Transverse colon (tissue), 4 donors: ENCODE results near the gene TCF3. TPM values are rescaled to one million over a fixed set of nuclear protein-coding genes. Genes with fewer than 3 reads are reported as not detected.

Experiments used
- DNase-seq: peaks from one replicate; pipeline ENCODE4 v3.0.0-alpha.2; 2019
- H3K27ac ChIP-seq, 4 donors: fragments of 200-600 bp; sonication (generic); 2 replicates each; pipeline ENCODE4 v1.5.1; 2016 to 2018; ENCODE audit warnings: inconsistent platforms in 4 of 4
- H3K27me3 ChIP-seq: fragments of 200-600 bp; sonication (generic); 2 replicates; pipeline ENCODE4 v1.5.1; 2017; ENCODE audit warnings: inconsistent platforms
- H3K36me3 ChIP-seq, 4 donors: fragments of 200-600 bp; sonication (generic); 2 replicates each; pipeline ENCODE4 v1.5.1; 2017 to 2019; ENCODE audit warnings: inconsistent platforms in 4 of 4
- H3K4me1 ChIP-seq, 4 donors: fragments of 200-600 bp; sonication (generic); 2 replicates each; pipeline ENCODE4 v1.5.1; 2017 to 2020; ENCODE audit warnings: inconsistent platforms in 4 of 4
- H3K4me3 ChIP-seq, 4 donors: fragments of 200-600 bp; sonication (generic); 1 replicate in 1 of 4; 2 replicates in 3 of 4; pipeline versions ENCODE4 v1.5.1 to v1.6.1; 2017 to 2019; ENCODE audit warnings: inconsistent platforms in 4 of 4
- H3K9me3 ChIP-seq, 2 donors: fragments of 200-600 bp; sonication (generic); 2 replicates each; pipeline ENCODE4 v1.5.1; 2017 to 2019; ENCODE audit warnings: inconsistent platforms in 2 of 2
- EP300 ChIP-seq: sonication (generic); formaldehyde crosslinking; IDR thresholded peaks from one replicate; pipeline ENCODE4 v1.6.1; 2017; ENCODE audit warnings: antibody characterized with exemption, low read depth
- POLR2A ChIP-seq: fragments of 450-650 bp; IDR thresholded peaks from one replicate; pipeline ENCODE4 v1.6.1; 2016; ENCODE audit warnings: antibody characterized with exemption, mild to moderate bottlenecking, moderate library complexity
- POLR2AphosphoS5 ChIP-seq, 3 donors: sonication (generic); formaldehyde crosslinking; IDR thresholded peaks; one replicate each; pipeline ENCODE4 v1.6.1; 2016; ENCODE audit warnings: antibody characterized with exemption in 3 of 3
- WGBS, 2 donors: methylation state at CpG; one replicate each; pipeline ENCODE4 v1.1.5; 2018; ENCODE audit warnings: low coverage in 1 of 2; 5-methylcytosine and 5-hydroxymethylcytosine counted together
- in situ Hi-C, 4 donors: fragments of 200-750 bp; cut with MboI; loops; one replicate each; pipeline versions ENCODE4 v1.15.0 to v1.15.1; 2017; ENCODE audit warnings: low sequenced_read_pairs in 3 of 4, low pct_ligation_motif_present in 1 of 4, low pct_unique_long_range_greater_than_20kb in 1 of 4
- intact Hi-C: fragments of 100-400 bp; cut with DNase I; formaldehyde crosslinking; loops from one replicate; pipeline ENCODE4 v1.15.1; 2023; ENCODE audit warnings: low total_unique reads
- total RNA-seq, 4 donors: library from RNA; depleted of rRNA; stranded (reverse); fragments of >200 nt; gene quantifications; one replicate each; pipeline ENCODE4 v1.1.0, GENCODE V29; 2016
- TF ChIP-seq, protein P1 (sequence below), 5 experiments: fragments of 200-600 bp in 3 of 5; fragments of 450-650 bp in 2 of 5; sonication (generic) in 3 of 5; IDR thresholded peaks; 1 replicate in 2 of 5; 2 replicates in 3 of 5; pipeline ENCODE4 v1.5.1; 2016 to 2017; ENCODE audit warnings: antibody characterized with exemption in 5 of 5, inconsistent platforms in 3 of 5, mild to moderate bottlenecking in 2 of 5, moderate library complexity in 1 of 5

Gene TCF3
- total RNA-seq, 4 donors from 2014 or later = 55.9 to 160 (median 79.7) TPM

- H3K27me3 ChIP-seq = peaks cover 11% of the 10 kb centered on the region
- in situ Hi-C loops (no loop called here), intact Hi-C loops (no loop called here)
- no peak for DNase-seq
- no peaks in the 10 kb centered on the region for H3K36me3 ChIP-seq
- peaks cover 0 to 6% (median 0%) of the 10 kb centered on the region in 4 donors for H3K4me1 ChIP-seq
- no peak for TF ChIP-seq POLR2AphosphoS5 (IDR thresholded peaks at IDR 0.05)
- H3K27ac ChIP-seq = no peak overlapping the region
- 78 to 90% methylated on average over 3 to 8 of the region's 8 CpGs for WGBS, 2 donors
- H3K9me3 ChIP-seq = no peaks in the 10 kb centered on the region
- H3K4me3 ChIP-seq = no peak overlapping the region
These were observed 4.6 kb upstream of the TCF3 start for GRCh38 chr19:1656988-1657536.

DNA sequence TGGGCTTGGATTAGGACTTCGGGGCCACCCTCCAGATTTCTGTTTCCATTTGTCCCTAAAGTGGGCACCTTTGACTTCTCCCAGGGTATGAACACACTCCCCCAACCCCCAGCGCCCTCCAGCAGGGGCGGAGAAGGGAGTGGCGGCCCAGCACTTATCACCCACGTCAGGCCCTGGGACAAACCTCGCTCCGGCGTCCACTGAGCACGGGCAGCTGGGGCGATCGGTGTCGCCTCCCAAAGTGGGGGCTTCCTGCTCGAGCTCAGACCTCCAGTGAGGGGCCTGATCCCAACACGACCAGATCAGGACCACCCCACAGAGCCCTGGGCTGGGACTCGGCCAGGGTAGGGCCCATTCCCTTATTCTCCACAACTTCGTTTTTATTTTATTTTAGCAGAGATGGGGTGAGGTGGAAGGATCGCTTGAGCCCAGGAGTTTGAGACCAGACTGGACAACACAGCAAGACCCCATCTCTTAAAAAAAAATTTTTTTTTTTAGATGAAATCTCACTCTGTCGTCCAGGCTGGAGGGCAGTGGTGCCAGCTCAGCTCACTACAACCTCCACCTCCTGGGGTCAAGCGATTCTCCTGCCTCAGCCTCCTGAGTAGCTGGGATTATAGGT lies 3.7 kb upstream of the TCF3 start:
- WGBS, 2 donors = 81 to 93% methylated on average over 8 to 19 of the region's 19 CpGs
- peaks cover 7% of the 10 kb centered on the region for H3K27me3 ChIP-seq
- no peak overlapping the region for H3K27ac ChIP-seq
- no peak for TF ChIP-seq EP300
- no peak for TF ChIP-seq POLR2AphosphoS5 (IDR thresholded peaks at IDR 0.05)
- no peak for TF ChIP-seq POLR2A
- intact Hi-C loops (no loop called here), in situ Hi-C loops (no loop called here)
- no peaks in the 10 kb centered on the region for H3K36me3 ChIP-seq
- H3K4me1 ChIP-seq = peaks cover 0 to 11% (median 3%) of the 10 kb centered on the region in 4 donors
- no peak overlapping the region for H3K4me3 ChIP-seq
- DNase-seq = no peak
- H3K9me3 ChIP-seq = no peaks in the 10 kb centered on the region

GRCh38 chr19:1655131-1655981 lies 2.9 kb upstream of the TCF3 start:
- H3K36me3 ChIP-seq = no peaks in the 10 kb centered on the region
- intact Hi-C loops = no loop called here
- H3K27me3 ChIP-seq = peaks cover 7% of the 10 kb centered on the region
- H3K27ac ChIP-seq = no peak overlapping the region
- 78 to 81% methylated on average over 3 to 34 of the region's 34 CpGs for WGBS, 2 donors
- no peaks in the 10 kb centered on the region for H3K9me3 ChIP-seq
- in situ Hi-C loops = no loop called here
- TF ChIP-seq, protein P1, sequence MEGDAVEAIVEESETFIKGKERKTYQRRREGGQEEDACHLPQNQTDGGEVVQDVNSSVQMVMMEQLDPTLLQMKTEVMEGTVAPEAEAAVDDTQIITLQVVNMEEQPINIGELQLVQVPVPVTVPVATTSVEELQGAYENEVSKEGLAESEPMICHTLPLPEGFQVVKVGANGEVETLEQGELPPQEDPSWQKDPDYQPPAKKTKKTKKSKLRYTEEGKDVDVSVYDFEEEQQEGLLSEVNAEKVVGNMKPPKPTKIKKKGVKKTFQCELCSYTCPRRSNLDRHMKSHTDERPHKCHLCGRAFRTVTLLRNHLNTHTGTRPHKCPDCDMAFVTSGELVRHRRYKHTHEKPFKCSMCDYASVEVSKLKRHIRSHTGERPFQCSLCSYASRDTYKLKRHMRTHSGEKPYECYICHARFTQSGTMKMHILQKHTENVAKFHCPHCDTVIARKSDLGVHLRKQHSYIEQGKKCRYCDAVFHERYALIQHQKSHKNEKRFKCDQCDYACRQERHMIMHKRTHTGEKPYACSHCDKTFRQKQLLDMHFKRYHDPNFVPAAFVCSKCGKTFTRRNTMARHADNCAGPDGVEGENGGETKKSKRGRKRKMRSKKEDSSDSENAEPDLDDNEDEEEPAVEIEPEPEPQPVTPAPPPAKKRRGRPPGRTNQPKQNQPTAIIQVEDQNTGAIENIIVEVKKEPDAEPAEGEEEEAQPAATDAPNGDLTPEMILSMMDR (IDR thresholded peaks at IDR 0.05) = no peak
- no peak for TF ChIP-seq EP300
- TF ChIP-seq POLR2A = no peak
- TF ChIP-seq POLR2AphosphoS5 (IDR thresholded peaks at IDR 0.05) = no peak
- no peak for DNase-seq
- H3K4me3 ChIP-seq = no peak overlapping the region
- peaks cover 6 to 19% (median 10%) of the 10 kb centered on the region in 4 donors for H3K4me1 ChIP-seq

GRCh38 chr19:1654178-1654792 lies 1.9 kb upstream of the TCF3 start:
- peaks cover 7% of the 10 kb centered on the region for H3K27me3 ChIP-seq
- H3K27ac ChIP-seq = no peak overlapping the region
- H3K4me3 ChIP-seq = no peak overlapping the region
- no peaks in the 10 kb centered on the region for H3K9me3 ChIP-seq
- peaks cover 8 to 21% (median 11%) of the 10 kb centered on the region in 4 donors for H3K4me1 ChIP-seq
- no peaks in the 10 kb centered on the region for H3K36me3 ChIP-seq
- intact Hi-C loops (no loop called here), in situ Hi-C loops (no loop called here)
- no peak for DNase-seq
- 82% methylated on average over 18 of the region's 18 CpGs; no CpG with 5 or more reads in 1 of the 2 donors for WGBS, 2 donors
- TF ChIP-seq, protein P1 (IDR thresholded peaks at IDR 0.05) = no peak
- TF ChIP-seq POLR2AphosphoS5 (IDR thresholded peaks at IDR 0.05) (no peak), POLR2A (no peak), EP300 (no peak)

DNA sequence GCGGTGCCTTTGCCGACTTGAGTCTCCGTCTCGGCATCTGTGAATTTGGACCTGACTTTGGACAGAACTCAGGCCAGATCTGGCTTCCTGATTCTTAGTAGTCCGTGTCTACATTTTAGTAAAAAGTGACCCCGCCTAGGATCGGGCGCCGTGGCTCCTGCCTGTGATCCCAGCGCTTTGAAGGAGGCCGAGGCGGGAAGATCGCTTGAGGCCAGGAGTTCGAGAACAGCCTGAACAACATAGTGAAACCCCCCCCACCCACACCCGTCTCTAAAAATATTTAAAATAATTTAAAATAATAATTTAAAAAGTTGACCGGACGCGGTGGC lies 849 bp upstream of the TCF3 start:
- Histone ChIP-seq H3K4me3 (peak overlapping the region; percentile 33 to 92 (median 76)), H3K36me3 (no peaks in the 10 kb centered on the region), H3K27me3 (peaks cover 6% of the 10 kb centered on the region), H3K9me3 (no peaks in the 10 kb centered on the region), H3K27ac (peak overlapping the region; percentile 91 to 100 (median 98)), H3K4me1 (peaks cover 8 to 21% (median 11%) of the 10 kb centered on the region in 4 donors)
- DNase-seq = no peak
- in situ Hi-C loops = no loop called here
- intact Hi-C loops = no loop called here
- no peak for TF ChIP-seq POLR2AphosphoS5 (IDR thresholded peaks at IDR 0.05)
- TF ChIP-seq EP300 = no peak
- TF ChIP-seq, protein P1 (IDR thresholded peaks at IDR 0.05) = no peak
- no peak for TF ChIP-seq POLR2A
- WGBS, 2 donors = 21 to 22% methylated on average over 13 to 18 of the region's 18 CpGs
